ENCODE measurements around the gene GRIA4.

Gene GRIA4

GRCh38 chr11:105942921-105943320 is 333.0 kb downstream of the GRIA4 start:
- Histone ChIP-seq H4K20me1 (ENCODE audit: control insufficient read depth, insufficient read depth, low read depth, low read length) (no peaks in the 10 kb centered on the region), H3K4me2 (ENCODE audit: low read length) (no peak overlapping the region), H3K36me3 (ENCODE audit: control insufficient read depth, low read length) (no peaks in the 10 kb centered on the region), H3K27me3 (ENCODE audit: control insufficient read depth, low read length) (no peaks in the 10 kb centered on the region), H3K4me3 (ENCODE audit: low read length) (no peak overlapping the region), H3K79me2 (ENCODE audit: control insufficient read depth, low read length) (no peaks in the 10 kb centered on the region), H3F3A (ENCODE audit: control insufficient read depth, insufficient read depth) (no peaks in the 10 kb centered on the region), H3K4me1 (ENCODE audit: control insufficient read depth, low read length) (no peaks in the 10 kb centered on the region), H3K27ac (ENCODE audit: low read depth, low read length) (no peak overlapping the region), H3K9me2 (replicated peaks; ENCODE audit: control insufficient read depth, low read length) (no peaks in the 10 kb centered on the region), H3K9me3 (ENCODE audit: control insufficient read depth, insufficient read depth, low read length) (no peaks in the 10 kb centered on the region)
- TF ChIP-seq EZH2phosphoT487 (IDR thresholded peaks at IDR 0.05; ENCODE audit: borderline replicate concordance, low read length) (no peak), CTCF (IDR thresholded peaks at IDR 0.05; ENCODE audit: low read depth, low read length, poor library complexity, severe bottlenecking) (no peak)

- H3K9me2 ChIP-seq (replicated peaks; ENCODE audit: control insufficient read depth, low read length) = no peaks in the 10 kb centered on the region
- no peaks in the 10 kb centered on the region for H3K79me2 ChIP-seq (ENCODE audit: control insufficient read depth, low read length)
- H3K36me3 ChIP-seq (ENCODE audit: control insufficient read depth, low read length) = no peaks in the 10 kb centered on the region
- TF ChIP-seq EZH2phosphoT487 (IDR thresholded peaks at IDR 0.05; ENCODE audit: borderline replicate concordance, low read length) (no peak), CTCF (IDR thresholded peaks at IDR 0.05; ENCODE audit: low read depth, low read length, poor library complexity, severe bottlenecking) (no peak)
- no peaks in the 10 kb centered on the region for H3K27me3 ChIP-seq (ENCODE audit: control insufficient read depth, low read length)
- no peaks in the 10 kb centered on the region for H3F3A ChIP-seq (ENCODE audit: control insufficient read depth, insufficient read depth)
- H3K4me1 ChIP-seq (ENCODE audit: control insufficient read depth, low read length) = no peaks in the 10 kb centered on the region
- no peak overlapping the region for H3K4me2 ChIP-seq (ENCODE audit: low read length)
- no peaks in the 10 kb centered on the region for H3K9me3 ChIP-seq (ENCODE audit: control insufficient read depth, insufficient read depth, low read length)
- no peaks in the 10 kb centered on the region for H4K20me1 ChIP-seq (ENCODE audit: control insufficient read depth, insufficient read depth, low read depth, low read length)
- H3K4me3 ChIP-seq (ENCODE audit: low read length) = no peak overlapping the region
- H3K27ac ChIP-seq (ENCODE audit: low read depth, low read length) = no peak overlapping the region
Observed at GRCh38 chr11:105948918-105949590, 339.2 kb downstream of the GRIA4 start.

GRCh38 chr11:105953886-105954285 is 344.0 kb downstream of the GRIA4 start:
- Histone ChIP-seq H3K79me2 (ENCODE audit: control insufficient read depth, low read length) (no peaks in the 10 kb centered on the region), H3K4me3 (ENCODE audit: low read length) (no peak overlapping the region), H3K9me2 (replicated peaks; ENCODE audit: control insufficient read depth, low read length) (no peaks in the 10 kb centered on the region), H3K27me3 (ENCODE audit: control insufficient read depth, low read length) (no peaks in the 10 kb centered on the region), H3F3A (ENCODE audit: control insufficient read depth, insufficient read depth) (no peaks in the 10 kb centered on the region), H3K27ac (ENCODE audit: low read depth, low read length) (no peak overlapping the region), H3K36me3 (ENCODE audit: control insufficient read depth, low read length) (no peaks in the 10 kb centered on the region), H4K20me1 (ENCODE audit: control insufficient read depth, insufficient read depth, low read depth, low read length) (no peaks in the 10 kb centered on the region), H3K4me2 (ENCODE audit: low read length) (no peak overlapping the region), H3K9me3 (ENCODE audit: control insufficient read depth, insufficient read depth, low read length) (no peaks in the 10 kb centered on the region), H3K4me1 (ENCODE audit: control insufficient read depth, low read length) (no peaks in the 10 kb centered on the region)
- TF ChIP-seq EZH2phosphoT487 (IDR thresholded peaks at IDR 0.05; ENCODE audit: borderline replicate concordance, low read length) (no peak), CTCF (IDR thresholded peaks at IDR 0.05; ENCODE audit: low read depth, low read length, poor library complexity, severe bottlenecking) (no peak)
